Heart left ventricle (tissue), 16 donors: ENCODE measurements around the gene PSAPL1. TPM values are rescaled to one million over a fixed set of nuclear protein-coding genes. Genes with fewer than 3 reads are reported as not detected.

Source experiments
- ATAC-seq, 4 donors: fragments of 200-7000 bp; cut with Tn5 transposase; one replicate each; pipeline ENCODE4 v1.9.1; 2020 to 2022; ENCODE audit warnings: moderate library complexity in 4 of 4, mild to moderate bottlenecking in 3 of 4, moderate number of reproducible peaks in 1 of 4
- DNase-seq, 5 donors: peaks; one replicate each; pipeline ENCODE4 v3.0.0-alpha.2; 2020
- H3K27ac ChIP-seq, 12 donors: fragments of 200-600 bp; sonication (generic) in 4 of 12; one replicate each; pipeline versions ENCODE4 v1.5.0 to v1.8.0; 2016 to 2022; ENCODE audit warnings: mild to moderate bottlenecking in 2 of 12
- H3K27me3 ChIP-seq, 9 donors: fragments of 200-600 bp; sonication (generic) in 2 of 9; one replicate each; pipeline versions ENCODE4 v1.5.1 to v1.8.0; 2016 to 2022; ENCODE audit warnings: mild to moderate bottlenecking in 3 of 9
- H3K36me3 ChIP-seq, 9 donors: fragments of 200-600 bp; sonication (generic) in 2 of 9; one replicate each; pipeline versions ENCODE4 v1.5.0 to v1.8.0; 2018 to 2022; ENCODE audit warnings: mild to moderate bottlenecking in 2 of 9
- H3K4me1 ChIP-seq, 12 donors: fragments of 200-600 bp; sonication (generic) in 4 of 12; one replicate each; pipeline versions ENCODE4 v1.5.0 to v1.8.0; 2016 to 2022; ENCODE audit warnings: mild to moderate bottlenecking in 3 of 12
- H3K4me3 ChIP-seq, 12 donors: fragments of 200-600 bp; sonication (generic) in 4 of 12; one replicate each; pipeline versions ENCODE4 v1.5.0 to v1.8.0; 2017 to 2022; ENCODE audit warnings: mild to moderate bottlenecking in 9 of 12, moderate library complexity in 4 of 12
- H3K9me3 ChIP-seq, 12 donors: fragments of 200-600 bp; sonication (generic) in 4 of 12; one replicate each; pipeline versions ENCODE4 v1.5.0 to v1.8.0; 2016 to 2022; ENCODE audit warnings: mild to moderate bottlenecking in 1 of 12
- CTCF ChIP-seq, 12 donors: fragments of 200-600 bp; sonication (generic) in 4 of 12; IDR thresholded peaks; one replicate each; pipeline versions ENCODE4 v1.5.0 to v1.8.0; 2018 to 2022; ENCODE audit warnings: antibody characterized with exemption in 12 of 12, mild to moderate bottlenecking in 5 of 12
- POLR2A ChIP-seq, 2 donors: fragments of 450-650 bp; IDR thresholded peaks; one replicate each; pipeline ENCODE4 v1.6.1; 2017; ENCODE audit warnings: antibody characterized with exemption in 2 of 2, mild to moderate bottlenecking in 2 of 2, moderate library complexity in 2 of 2
- WGBS, 4 donors: extraction: QIAGEN DNeasy Blood & Tissue Kit in 2 of 4; methylation state at CpG; one replicate each; pipeline versions ENCODE4 v1.1.5 to v1.1.7; 2013 to 2018; 5-methylcytosine and 5-hydroxymethylcytosine counted together
- intact Hi-C, 10 donors: fragments of 100-400 bp; cut with DNase I; formaldehyde crosslinking; loops; one replicate each; pipeline versions ENCODE4 v1.11.1 to v1.14.2; 2022
- polyA plus RNA-seq, 2 donors: library from polyadenylated mRNA; stranded (reverse); fragments of 200-250 nt; gene quantifications; one replicate each; pipeline ENCODE4 v1.2.3, GENCODE V29; 2013
- total RNA-seq, 9 donors: library from RNA; depleted of rRNA in 2 of 9; stranded (reverse); fragments of >200 nt in 2 of 9; fragmentation: NEBNext Ultra II Directional in 3 of 9; extraction: Animal tissue kit (Norgen Biotek cat#: 25700) in 3 of 9; gene quantifications; one replicate each; pipeline versions ENCODE4 v1.1.0 to v1.2.4, GENCODE V29; 2016 to 2023
- donor health status: ischemic (EF 13 %, LVEDD 7.1; RV severe dilation, severe dysfunction).
- donor health status: healthy with polysubstance abuse.
- donor health status: DM: no; HTN: yes; CAD: no.
- donor health status: DM: no; HTN: no; CAD: no.
- donor health status: ischemic (EF 25% LVEDD 6.9; RV normal size, moderate dysfunction).
- donor health status: ischemic (EF 25% LVEDD 5.7; RV mildly dilated, moderate dysfunction).
- donor health status: healthy.
- donor health status: DM: yes; HTN: yes; CAD: no.
- donor health status: ischemic (EF 35%, LVEDD 5.7; RV mildly dilated, moderate dysfunction).
- donor health status: nonischemic (EF 11% LVEDD 7.7; RV severe dilation, severe dysfunction).
- donor health status: DM: yes; HTN: yes; CAD: no.
- donor health status: PGD.
- donor health status: ischemic (EF 29% LVEDD 5.4; RV normal size, mild dysfunction).
- donor health status: nonischemic (EF 23%, LVEDD 6.1; RV moderate dilation, normal function).

PSAPL1 gene
- total and polyA plus RNA-seq, 11 donors, result 0.11 TPM; not detected in 10

- Histone ChIP-seq H3K27me3 (peaks cover 0 to 15% (median 0%) of the 10 kb centered on the region in 9 donors), H3K9me3 (peaks cover 0 to 5% (median 0%) of the 10 kb centered on the region in 12 donors), H3K4me3 (no peak overlapping the region), H3K4me1 (peaks cover 0 to 6% (median 0%) of the 10 kb centered on the region in 12 donors), H3K27ac (no peak overlapping the region), H3K36me3 (no peaks in the 10 kb centered on the region)
- 81 to 89% (median 86%) methylated on average over 2 of the region's 2 CpGs for WGBS, 4 donors
- no peak for TF ChIP-seq POLR2A (IDR thresholded peaks at IDR 0.05)
- TF ChIP-seq CTCF (IDR thresholded peaks at IDR 0.05), result no peak
- intact Hi-C loops, result no loop called here
- DNase-seq (peak in 1 of 5 donors; percentile 1), ATAC-seq (no peak)
These were observed 5.0 kb upstream of the PSAPL1 start for GRCh38 chr4:7439699-7440098.

- WGBS, 4 donors, result 78 to 85% (median 82%) methylated on average over 10 to 13 of the region's 13 CpGs
- no peak overlapping the region for H3K4me3 ChIP-seq
- peaks cover 0 to 4% (median 0%) of the 10 kb centered on the region in 9 donors for H3K27me3 ChIP-seq
- no peak overlapping the region for H3K27ac ChIP-seq
- intact Hi-C loops, result no loop called here
- TF ChIP-seq CTCF (IDR thresholded peaks at IDR 0.05), result no peak
- TF ChIP-seq POLR2A (IDR thresholded peaks at IDR 0.05), result no peak
- no peaks in the 10 kb centered on the region for H3K36me3 ChIP-seq
- ATAC-seq, result no peak
- peak in 2 of 5 donors; percentile 13 to 16 for DNase-seq
- H3K4me1 ChIP-seq, result peaks cover 0 to 8% (median 0%) of the 10 kb centered on the region in 12 donors
- H3K9me3 ChIP-seq, result peaks cover 0 to 5% (median 0%) of the 10 kb centered on the region in 12 donors
These were observed 1.5 kb upstream of the PSAPL1 start for GRCh38 chr4:7436256-7436655.

- Histone ChIP-seq H3K4me3 (no peak overlapping the region), H3K9me3 (peaks cover 0 to 5% (median 0%) of the 10 kb centered on the region in 12 donors), H3K4me1 (peaks cover 0 to 8% (median 0%) of the 10 kb centered on the region in 12 donors), H3K36me3 (no peaks in the 10 kb centered on the region), H3K27ac (no peak overlapping the region), H3K27me3 (no peaks in the 10 kb centered on the region)
- DNase-seq (peak in 2 of 5 donors; percentile 10 to 26), ATAC-seq (no peak)
- 57 to 72% (median 63%) methylated on average over 11 of the region's 11 CpGs for WGBS, 4 donors
- intact Hi-C loops, result no loop called here
- TF ChIP-seq CTCF (IDR thresholded peaks at IDR 0.05) (no peak), POLR2A (IDR thresholded peaks at IDR 0.05) (no peak)
These were observed 836 bp upstream of the PSAPL1 start for GRCh38 chr4:7435471-7436061.

- Histone ChIP-seq H3K9me3 (peaks cover 0 to 5% (median 0%) of the 10 kb centered on the region in 12 donors), H3K27ac (no peak overlapping the region), H3K4me3 (no peak overlapping the region), H3K27me3 (no peaks in the 10 kb centered on the region), H3K4me1 (peaks cover 0 to 13% (median 0%) of the 10 kb centered on the region in 12 donors), H3K36me3 (no peaks in the 10 kb centered on the region)
- DNase-seq, result peak in 2 of 5 donors; percentile 24 to 41
- TF ChIP-seq POLR2A (IDR thresholded peaks at IDR 0.05), result no peak
- no peak for TF ChIP-seq CTCF (IDR thresholded peaks at IDR 0.05)
- intact Hi-C loops, result no loop called here
- ATAC-seq, result no peak
- WGBS, 4 donors, result 83 to 89% (median 85%) methylated on average over 10 to 26 of the region's 26 CpGs
These were observed 477 bp downstream of the PSAPL1 start for GRCh38 chr4:7434141-7434765.
